HG03095 (cell line): Measurements from ENCODE around the gene RPL6.
A peak's percentile ranks its signal among the peaks of the same experiment; 100 is the strongest.

Experiments used
- ATAC-seq: cut with Tn5 transposase; IDR thresholded peaks from one replicate; pipeline ENCODE4 v1.9.1; 2021; ENCODE audit warnings: moderate library complexity; ENCODE audit not compliant: unreplicated experiment

The RPL6 gene

DNA sequence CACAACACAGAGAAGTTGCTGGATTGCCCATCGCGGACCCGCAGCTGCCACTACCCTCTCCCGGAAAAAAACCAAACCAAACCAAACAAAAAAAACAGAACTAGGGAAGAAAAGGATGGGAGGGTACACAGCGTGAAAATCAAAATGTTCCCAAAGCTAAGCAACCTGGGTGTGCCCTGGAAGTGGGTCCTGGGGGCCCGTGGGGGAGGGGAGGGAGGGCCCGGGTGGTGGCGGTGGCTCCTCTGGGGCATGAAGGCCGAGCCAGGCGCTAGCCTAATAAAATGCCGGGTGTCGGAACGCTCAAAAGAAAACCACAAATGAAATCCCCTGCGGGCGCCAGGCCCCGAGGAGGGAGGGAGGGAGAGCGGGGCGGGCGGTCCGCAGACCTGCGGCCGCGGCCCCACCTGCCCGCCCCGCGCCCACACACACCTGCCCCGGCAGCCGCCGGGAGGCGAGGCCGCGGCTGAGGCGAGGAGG lies 28.0 kb downstream of the RPL6 start:
- peak; percentile 41 for ATAC-seq

DNA sequence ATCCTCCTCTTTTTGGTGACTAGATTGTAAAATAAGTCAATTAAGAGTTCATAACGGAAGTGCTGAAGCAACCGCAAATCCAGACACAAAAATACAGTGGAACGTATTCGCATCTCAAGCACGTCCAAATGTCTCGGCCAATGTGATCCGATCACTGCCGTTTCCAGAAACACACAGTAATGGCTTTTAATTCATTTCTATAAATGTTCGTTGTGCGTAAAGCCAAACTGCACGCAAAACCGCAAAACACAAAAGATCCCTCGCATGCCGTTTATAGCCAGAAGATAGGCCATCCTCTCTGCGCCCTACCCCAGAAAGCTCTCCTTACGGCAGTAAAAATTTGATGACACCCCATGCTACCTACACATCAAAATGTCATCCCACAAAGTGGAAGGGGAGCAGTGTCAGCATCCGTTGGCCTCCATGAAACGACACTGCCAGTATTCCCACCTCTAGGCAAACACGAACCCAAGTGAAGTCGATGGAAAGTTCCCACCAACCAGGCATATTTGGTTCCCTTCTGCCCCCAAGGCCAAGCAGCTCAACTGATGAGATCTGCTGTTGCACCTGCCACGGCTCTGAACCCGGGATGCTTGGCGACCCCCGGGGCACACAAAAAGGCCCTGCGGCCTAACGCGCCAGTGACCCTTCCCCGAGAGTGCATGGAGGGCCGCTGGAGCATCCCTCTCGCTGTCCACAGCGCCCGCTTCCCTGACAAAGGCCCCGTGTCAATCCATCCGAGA lies 28.6 kb downstream of the RPL6 start:
- ATAC-seq: no peak

DNA sequence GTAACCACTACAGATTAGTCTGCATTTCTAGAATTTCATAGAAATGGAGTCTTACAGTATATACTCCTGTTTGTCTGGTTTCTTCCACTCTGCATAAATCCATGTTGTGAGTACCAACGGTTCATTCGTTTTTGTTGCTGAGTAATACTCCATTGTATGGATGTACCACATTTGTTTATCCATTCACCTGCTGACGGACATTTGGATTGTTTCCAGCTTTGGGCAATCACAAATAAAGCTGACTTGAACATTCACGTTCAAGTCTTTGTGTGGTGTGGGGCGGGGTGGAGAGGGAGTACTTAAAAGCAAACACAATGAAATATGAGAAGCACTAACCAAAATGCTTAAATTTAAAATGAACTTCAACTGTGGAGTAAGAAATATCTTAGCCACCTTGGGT lies 34.3 kb downstream of the RPL6 start:
- ATAC-seq: no peak

DNA sequence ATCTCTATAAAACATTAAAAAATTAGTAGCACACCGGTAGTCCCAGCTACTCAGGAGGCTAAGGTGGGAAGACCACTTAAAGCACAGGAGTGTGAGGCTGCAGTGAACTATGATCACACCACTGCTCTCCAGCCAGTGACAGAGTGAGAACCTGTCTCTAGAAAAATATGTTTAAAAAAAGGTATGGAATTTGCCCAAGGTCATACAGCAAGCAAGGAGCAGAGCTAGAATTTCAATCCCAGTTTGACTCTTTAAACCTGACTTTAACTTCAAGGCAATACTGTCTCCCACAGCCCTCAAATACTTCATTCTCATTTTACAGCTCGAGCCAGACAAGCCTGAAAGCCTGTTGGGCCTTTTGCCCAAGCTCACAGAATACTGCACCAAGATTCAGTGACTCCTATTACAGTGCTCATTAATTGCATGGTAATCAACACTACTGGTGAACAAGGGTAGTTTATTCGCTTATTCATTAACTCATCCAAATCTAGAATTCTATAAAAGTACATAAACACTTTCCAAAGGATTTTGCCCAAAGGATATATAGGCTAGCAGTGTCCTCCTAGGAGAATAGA lies 35.2 kb downstream of the RPL6 start:
- ATAC-seq: no peak

DNA sequence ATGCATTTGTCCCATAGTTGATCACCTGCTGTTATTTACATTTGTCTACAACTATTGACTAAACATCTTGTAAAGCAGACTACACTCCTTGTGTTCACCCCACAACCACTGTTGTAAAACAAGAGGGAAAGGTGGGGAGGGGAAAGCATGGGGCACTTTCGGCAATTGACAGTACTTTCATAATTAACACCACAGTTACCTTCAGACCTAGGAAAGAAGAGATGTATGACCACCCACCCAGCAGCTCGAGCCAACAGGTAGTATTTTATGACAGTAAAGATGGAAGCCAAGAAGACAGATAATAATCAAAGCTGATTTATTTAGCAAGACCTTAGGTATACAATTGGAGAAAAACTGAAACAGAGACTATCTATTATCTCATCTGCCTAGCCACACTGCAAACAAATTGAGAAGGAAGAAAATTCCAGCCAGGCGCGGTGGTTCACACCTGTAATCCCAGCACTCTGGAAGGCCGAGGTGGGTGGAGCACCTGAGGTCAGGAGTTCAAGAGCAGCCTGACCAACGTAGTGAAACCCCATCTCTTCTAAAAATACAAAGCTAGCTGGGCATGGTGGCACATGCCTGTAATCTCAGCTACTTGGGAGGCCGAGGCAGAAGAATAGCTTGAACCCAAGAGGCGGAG lies 38.4 kb downstream of the RPL6 start:
- ATAC-seq: no peak

DNA sequence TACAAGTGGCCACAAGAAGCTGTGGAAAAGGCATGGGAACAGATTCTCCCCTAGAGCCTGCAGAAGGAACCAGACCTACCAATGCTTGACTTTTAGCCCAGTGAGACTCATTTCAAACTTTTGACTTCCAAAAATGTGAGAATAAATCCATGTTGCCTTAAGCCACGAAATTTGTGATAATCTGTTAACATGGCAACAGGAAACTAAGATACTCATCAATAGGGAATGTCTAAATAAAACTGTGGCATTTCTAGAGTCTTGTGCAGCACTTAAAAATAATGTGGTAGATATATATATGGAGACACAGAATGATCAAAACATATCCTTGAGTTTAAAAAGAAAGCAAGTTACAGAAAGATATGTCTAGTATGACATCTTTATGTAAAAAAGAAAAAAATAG lies 39.2 kb downstream of the RPL6 start:
- no peak for ATAC-seq

DNA sequence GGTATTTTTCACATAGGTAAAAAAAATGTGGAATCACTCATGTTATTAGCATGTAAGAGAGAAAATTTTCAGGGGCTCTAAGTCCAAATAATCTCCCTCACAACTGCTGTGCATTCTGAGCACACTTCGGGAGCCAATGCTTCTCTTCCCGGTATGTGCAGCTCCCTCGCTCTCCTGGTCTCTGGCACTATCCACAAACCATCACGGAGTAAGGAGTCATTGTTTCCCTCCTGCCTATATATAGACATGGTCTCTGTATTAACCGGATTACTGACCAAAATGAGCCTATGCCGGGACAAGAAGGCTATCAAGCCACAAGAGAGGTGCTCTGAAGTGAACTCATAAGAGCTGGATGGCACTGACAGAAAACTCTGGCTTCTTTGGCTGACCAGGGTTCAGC lies 40.5 kb downstream of the RPL6 start:
- no peak for ATAC-seq

DNA sequence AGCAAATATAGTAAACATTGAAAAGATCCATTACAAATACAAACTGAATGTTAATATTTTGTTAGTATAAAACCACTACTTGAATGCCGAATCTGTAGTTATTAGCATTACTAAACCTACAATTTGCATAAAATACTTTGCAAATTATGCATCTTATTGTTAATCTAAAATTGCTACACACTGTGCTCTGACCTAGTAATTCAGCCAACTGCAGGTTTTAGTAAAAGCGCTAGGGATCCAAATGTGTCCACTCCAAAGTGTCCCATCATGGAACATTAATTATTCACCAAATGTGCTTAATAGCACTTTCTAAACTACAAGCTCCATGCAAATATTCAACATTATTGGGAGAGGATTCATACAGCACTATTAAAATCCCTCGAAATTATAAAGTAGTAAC lies 41.4 kb downstream of the RPL6 start:
- ATAC-seq: no peak

DNA sequence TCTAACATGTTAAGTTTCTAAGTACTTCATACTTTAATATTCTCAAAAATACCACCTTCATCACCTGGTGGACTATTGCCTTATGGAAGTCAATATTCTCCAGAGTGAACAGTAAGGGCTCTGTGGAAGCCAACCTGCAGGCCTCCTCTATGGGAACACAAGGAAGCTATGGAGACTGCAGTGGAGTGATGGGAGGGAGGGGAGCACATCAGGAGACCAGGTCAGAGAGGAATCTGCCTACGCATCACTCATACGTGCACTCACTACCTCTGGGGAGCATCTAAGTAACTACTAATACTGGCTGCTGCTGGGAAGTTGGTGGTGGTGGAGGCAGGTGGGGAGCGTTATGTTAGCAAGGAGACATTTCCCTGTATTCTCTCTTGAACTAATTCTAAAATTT lies 47.1 kb downstream of the RPL6 start:
- no peak for ATAC-seq

DNA sequence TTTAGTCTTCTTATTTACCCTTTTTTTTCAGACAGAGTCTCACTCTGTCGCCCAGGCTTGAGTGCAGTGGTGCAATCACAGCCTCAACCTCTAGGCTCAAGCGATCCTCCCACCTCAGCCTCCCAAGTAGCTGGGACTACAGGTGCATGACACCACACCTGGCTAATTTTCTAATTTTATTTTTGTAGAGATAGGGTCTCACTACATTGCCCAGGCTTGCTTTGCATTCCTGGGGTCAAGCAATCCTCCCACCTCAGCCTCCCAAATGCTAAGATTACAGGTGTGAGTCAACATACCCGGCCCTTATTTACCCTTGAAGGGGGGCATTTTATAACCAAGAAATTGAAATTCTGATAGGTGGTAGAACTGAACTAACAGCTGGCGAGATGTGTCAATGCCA lies 48.1 kb downstream of the RPL6 start:
- ATAC-seq: no peak

DNA sequence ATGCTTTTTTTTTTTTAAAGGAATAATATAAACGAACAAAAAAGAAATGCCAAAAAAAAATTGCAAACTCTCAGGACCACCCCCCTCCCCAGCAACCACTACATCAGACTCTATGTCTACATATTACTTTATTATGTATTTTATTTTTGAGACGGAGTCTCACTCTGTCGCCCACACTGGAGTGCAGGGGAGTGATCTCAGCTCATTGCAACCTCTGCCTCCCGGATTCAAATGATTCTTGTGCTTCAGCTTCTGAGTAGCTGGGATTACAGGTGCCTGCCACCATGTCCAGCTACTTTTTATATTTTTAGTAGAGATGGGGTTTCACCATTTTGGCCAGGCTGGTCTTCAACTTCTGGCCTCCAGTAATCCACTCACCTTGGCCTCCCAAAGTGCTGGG lies 50.1 kb downstream of the RPL6 start:
- ATAC-seq: no peak

DNA sequence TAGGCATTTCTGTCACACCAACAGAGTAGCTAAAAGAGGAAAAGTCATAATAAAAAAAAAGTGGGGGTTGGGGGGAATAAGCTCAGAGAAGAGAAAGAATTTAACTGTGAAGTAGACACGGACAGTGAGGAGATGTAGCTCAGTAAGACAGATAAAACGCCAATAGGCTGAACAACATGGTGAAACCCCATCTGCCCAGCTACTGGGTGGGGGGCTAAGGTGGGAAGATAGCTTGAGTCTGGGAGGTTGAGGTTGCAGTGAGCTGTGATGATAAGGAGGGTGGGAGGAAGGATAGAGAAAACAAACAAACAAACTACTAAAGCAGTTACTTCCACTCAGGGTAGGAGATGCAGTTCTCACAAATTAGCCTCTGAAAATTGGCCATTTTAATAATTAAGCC lies 52.2 kb downstream of the RPL6 start:
- ATAC-seq: no peak
